SU-DHL-6 (cell line): ENCODE measurements around the gene C6orf58.

ENCODE experiments used
- CTCF ChIP-seq: fragments of 200-600 bp; sonication (generic); IDR thresholded peaks from one replicate; pipeline ENCODE4 v1.5.1; 2017; ENCODE audit warnings: antibody characterized with exemption, mild to moderate bottlenecking, low read length, moderate library complexity; ENCODE audit not compliant: insufficient read depth, poor library complexity, severe bottlenecking
- EZH2phosphoT487 ChIP-seq: fragments of 200-600 bp; sonication (generic), shearing (Covaris generic); conservative IDR thresholded peaks from 2 replicates; pipeline ENCODE4 v1.6.1; 2018; ENCODE audit warnings: mild to moderate bottlenecking, antibody characterized with exemption, low read length, moderate library complexity, mixed read lengths

- TF ChIP-seq CTCF (no peak), EZH2phosphoT487 (no peak)
Measured at GRCh38 chr6:127578900-127579299, 1.9 kb downstream of the C6orf58 start.
